ENCODE data around the gene PDRG1.

GRCh38 chr20:31909253-31910070, 42.4 kb downstream of the PDRG1 start:
- no peak for TF ChIP-seq POLR2A (IDR thresholded peaks at IDR 0.05)
- no peak for TF ChIP-seq CTCF (IDR thresholded peaks at IDR 0.05)

Data from right lobe of liver (tissue), 4 donors.